GM21825 (cell line): ENCODE data around the gene TUBB2A.
"Not testable (repeated sequence)": the region's sequence is repeated elsewhere in the genome, so short reads cannot be mapped to it uniquely, and the experiment has no call there.

Experiments used
- ATAC-seq: cut with Tn5 transposase; IDR thresholded peaks from one replicate; pipeline ENCODE4 v1.9.1; 2021; ENCODE audit warnings: mild to moderate bottlenecking, moderate library complexity; ENCODE audit not compliant: unreplicated experiment

The TUBB2A gene

GRCh38 chr6:3157131-3157933 is at the start of gene TUBB2A:
TUBB2A (minus strand) TSS chr6:3157544; CDS start chr6:3157463, 81 bp downstream.
- peak; percentile 70 for ATAC-seq

- no peak for ATAC-seq
Measured at GRCh38 chr6:3206339-3207015, 49.1 kb upstream of the TUBB2A start.

- ATAC-seq: no peak
Measured at GRCh38 chr6:3205913-3206312, 48.6 kb upstream of the TUBB2A start.

DNA sequence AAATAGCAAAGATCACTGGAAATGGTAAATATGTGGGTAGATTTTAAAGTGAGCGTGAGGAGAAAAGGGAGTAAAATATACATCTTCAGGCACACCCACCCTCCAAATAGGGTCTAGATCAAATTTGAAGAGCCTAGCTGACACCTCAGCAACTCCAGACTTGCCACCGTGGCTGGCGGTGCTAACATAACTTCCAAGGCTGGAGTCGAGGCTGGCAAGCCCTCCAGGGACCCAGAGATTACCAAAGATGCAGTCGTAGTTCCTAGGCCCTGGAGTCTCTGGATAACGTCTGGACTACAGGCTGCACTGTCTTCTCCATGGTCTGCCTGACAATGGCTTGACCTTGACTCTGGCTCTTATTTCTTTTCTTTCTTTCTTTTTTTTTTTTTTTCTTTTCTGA is 47.6 kb upstream of the TUBB2A start:
- ATAC-seq: no peak

GRCh38 chr6:3202999-3203696 is 45.8 kb upstream of the TUBB2A start:
- ATAC-seq: no peak

GRCh38 chr6:3201388-3201787 is 44.0 kb upstream of the TUBB2A start:
- no peak for ATAC-seq

GRCh38 chr6:3200682-3201081 is 43.3 kb upstream of the TUBB2A start:
- no peak for ATAC-seq

- no peak for ATAC-seq
Measured at GRCh38 chr6:3199382-3199781, 42.0 kb upstream of the TUBB2A start.

DNA sequence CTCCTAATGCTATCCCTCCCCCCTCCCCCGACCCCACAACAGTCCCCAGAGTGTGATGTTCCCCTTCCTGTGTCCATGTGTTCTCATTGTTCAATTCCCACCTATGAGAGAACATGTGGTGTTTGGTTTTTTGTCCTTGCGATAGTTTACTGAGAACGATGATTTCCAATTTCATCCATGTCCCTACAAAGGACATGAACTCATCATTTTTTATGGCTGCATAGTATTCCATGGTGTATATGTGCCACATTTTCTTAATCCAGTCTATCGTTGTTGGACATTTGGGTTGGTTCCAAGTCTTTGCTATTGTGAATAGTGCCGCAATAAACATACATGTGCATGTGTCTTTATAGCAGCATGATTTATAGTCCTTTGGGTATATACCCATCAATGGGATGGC is 40.4 kb upstream of the TUBB2A start:
- ATAC-seq: not testable (repeated sequence)

DNA sequence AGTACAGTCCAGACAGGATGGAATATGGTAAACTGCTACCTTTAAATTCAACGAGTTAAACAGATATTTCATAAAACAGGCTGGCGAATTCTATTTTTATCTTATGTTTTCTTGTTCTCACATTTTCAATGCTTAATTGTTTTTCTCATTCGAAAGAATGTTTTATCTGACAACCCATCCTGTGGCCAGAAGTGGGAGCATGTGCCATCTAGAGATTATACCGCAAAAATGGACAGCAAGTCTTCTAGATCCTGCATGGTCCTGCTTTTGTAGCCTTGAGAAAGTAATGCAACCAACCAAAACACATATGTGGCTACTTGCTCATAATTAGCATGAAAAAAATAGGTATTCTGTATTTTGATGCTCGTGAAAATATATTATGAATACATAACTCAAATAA is 39.4 kb upstream of the TUBB2A start:
- ATAC-seq: no peak

- ATAC-seq: no peak
Measured at GRCh38 chr6:3195695-3196497, 38.6 kb upstream of the TUBB2A start.

DNA sequence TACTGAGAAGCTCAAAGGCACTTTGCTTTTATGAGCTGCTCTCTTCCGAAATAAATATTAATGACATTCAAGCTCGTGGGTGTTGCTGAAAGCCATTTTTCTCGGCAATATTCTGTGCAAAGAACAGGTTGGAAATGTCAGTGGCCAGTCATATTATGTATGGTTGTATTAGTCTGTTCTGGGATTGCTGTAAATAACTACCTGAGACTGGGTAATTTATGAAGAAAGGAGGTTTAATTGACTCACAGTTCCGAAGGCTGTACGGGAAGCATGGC is 38.0 kb upstream of the TUBB2A start:
- ATAC-seq: no peak

DNA sequence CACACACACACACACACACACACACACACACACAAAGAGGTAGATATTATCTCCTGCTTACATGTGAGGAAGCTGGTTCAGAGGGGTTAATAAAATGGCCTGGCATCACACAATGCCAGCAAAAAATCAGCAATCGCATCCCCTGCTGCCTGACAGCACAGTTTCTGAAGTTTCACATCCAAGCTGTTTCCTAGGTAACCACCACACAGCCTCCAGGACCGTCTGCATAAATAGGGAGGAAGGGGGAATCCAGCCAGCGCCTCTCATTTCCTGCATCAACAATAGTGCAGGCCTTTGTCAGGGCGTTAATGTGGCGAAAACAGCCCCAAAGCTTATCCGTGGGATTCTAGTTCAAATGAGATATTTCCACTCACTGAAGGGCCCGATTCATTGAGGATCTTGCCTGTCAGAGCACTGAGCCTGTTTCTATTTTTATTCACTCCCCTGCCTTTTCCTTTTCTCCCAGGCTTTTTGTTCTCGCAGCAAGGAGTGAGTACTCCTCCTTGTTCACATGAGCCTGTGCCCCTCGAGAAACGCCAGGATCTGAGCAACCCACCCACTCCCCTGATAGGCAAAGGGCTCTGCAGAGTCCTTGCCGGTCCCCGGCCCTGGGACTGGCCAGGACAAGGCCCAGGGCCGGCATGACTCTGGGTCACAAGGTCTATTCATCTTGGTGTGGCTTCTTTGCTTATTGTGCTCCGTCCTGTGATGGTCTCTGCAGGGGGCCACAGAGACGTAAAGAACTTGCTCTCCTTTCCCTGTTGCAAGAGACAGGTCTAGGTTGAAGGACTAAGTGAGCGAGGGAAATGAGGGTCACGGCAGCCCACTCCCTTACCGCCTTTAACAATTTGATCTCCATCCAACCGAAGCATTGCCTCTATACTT is 37.4 kb upstream of the TUBB2A start:
- ATAC-seq: no peak

DNA sequence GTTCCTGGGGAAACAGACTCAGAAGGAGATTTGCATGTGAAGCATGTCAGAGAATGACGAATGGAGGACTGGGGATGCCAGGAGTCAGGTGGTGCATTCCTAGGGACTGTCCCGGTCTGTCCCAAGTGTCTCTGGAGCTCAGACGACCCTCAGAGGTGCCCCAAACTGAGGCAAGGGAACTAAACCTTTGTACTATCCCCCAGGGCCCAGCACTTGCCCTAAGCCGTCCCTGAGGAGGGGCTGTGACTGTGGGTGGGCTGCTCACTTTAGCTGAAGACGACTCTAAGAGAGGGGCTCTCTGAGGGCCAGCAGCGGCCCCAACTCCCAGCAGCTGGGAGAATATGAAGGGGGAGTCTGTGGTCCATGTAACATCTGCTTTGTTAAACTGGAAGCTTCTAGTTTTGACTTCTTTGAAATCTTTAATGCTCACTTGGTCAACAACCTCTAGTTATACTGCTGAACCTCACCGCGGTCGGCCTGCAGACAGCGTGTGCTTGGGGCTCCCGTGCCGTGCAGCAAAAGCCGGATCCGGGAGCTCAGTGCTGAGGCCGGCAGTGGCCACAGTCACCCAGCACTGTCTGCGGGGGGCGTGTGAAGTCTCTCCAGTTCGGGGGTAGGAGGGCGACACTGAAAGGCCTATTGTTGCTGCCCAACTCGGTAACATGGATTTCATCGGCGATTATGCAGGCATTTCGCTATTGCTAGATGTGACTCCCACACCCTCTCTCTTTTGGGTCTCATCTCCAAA is 35.9 kb upstream of the TUBB2A start:
- no peak for ATAC-seq

DNA sequence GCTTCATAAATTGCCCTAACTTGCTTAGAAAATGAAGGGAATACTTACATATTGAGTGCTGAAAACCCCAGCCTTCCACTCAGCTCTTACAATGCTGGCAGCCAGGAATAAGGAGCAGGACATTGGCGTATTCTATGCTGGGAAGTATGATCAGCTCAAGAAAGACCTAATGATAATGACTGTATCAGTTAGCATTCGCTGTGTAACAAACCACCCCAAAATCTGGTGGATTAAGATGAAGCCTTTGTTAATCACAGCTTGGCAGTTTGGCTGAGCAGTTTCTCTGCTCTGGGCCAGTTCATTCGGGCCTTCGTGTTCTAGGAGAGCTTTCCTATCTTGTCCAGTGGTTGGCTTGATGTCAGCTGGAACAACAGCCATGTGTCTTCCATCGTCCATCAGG is 33.4 kb upstream of the TUBB2A start:
- ATAC-seq: no peak

GRCh38 chr6:3190056-3190455 is 32.7 kb upstream of the TUBB2A start:
- no peak for ATAC-seq

DNA sequence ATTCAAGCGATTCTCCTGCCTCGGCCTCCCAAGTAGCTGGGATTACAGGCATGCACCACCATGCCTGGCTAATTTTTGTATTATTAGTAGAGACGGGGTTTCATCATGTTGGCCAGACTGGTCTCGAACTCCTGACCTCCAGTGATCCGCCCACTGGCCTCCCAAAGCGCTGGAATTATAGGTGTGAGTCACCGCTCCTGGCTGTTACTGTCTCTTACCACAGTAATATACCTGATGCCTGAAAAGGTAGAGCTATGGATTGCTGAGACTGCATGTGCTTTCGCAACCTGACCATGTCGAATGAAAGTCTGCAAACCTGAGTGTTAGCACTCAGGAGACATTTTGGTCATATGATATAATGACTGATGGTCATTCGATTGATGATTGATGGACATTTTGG is 31.8 kb upstream of the TUBB2A start:
- ATAC-seq: not testable (repeated sequence)

- ATAC-seq: no peak
Measured at GRCh38 chr6:3188262-3188661, 30.9 kb upstream of the TUBB2A start.

GRCh38 chr6:3186974-3187382 is 29.6 kb upstream of the TUBB2A start:
- ATAC-seq: no peak

- no peak for ATAC-seq
Measured at GRCh38 chr6:3183066-3183465, 25.7 kb upstream of the TUBB2A start.
